ENCODE measurements around the gene TRIO.

TRIO gene

DNA sequence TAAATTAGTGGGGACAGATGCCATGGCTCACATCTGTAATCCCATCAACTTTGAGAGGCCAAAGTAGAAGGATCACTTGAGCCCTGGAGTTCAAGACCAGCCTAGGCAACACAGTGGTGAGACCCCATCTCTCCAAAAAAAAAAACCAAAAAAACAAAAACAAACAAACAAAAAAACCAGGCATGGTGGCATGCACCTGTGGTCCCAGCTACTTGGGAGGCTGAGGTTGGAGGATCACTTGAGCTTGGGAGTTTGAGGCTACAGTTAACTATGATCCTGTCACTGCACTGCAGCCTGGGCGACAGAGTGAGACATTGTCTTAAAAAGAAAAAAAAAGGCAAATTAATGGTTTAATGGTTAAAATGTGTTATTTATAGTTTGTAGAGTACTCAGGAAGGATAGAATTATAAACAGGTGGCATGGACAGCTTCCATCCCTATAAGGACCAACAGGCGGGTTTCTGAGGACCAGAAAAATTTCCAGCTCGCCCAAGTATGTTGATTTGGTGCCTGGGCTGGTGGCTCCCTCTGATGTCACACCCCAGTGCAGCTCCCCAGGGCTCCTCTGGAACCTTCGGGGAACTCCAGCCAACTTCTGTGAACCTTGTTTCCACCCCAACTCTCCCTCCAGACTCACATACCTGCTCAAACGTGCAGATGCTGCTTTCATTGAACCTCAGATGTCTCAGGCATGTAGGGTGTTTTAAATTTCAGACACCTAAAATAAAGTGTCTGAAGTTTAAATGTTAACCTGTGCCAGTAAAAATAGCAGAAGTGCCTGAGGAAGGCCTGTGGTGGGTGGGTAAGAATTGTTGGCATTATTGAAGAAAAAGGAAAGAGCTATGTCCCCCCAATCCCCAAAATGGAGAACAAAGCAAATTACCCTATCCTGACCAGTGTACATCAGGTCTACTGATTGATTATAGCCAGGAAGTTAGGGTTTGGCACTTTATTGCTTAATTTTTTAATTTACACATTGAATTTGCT is 69.0 kb downstream of the TRIO start:
- no peak for DNase-seq

DNA sequence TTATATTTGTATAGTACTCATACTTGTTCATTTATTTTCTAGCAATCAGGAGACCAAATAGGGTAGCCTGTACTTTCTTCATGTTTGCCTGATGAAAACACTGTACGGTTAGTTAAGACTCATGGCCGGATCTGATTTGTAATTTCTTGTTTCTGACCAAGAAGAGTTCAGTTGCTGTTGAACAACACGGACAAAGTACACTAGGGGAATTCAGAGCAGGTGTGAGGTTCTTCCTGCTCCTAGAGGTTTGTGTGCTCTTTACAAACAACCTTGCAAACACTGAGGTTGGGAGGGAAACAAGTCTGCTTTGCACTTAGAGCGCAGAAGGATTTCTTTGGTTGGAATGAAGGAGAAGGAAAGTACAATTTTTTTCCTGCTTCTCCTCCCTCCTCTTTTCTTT is 69.7 kb downstream of the TRIO start:
- DNase-seq: no peak

GRCh38 chr5:14213253-14213652 is 70.1 kb downstream of the TRIO start:
- DNase-seq: no peak

GRCh38 chr5:14213813-14214585 is 70.9 kb downstream of the TRIO start:
- DNase-seq: no peak

DNA sequence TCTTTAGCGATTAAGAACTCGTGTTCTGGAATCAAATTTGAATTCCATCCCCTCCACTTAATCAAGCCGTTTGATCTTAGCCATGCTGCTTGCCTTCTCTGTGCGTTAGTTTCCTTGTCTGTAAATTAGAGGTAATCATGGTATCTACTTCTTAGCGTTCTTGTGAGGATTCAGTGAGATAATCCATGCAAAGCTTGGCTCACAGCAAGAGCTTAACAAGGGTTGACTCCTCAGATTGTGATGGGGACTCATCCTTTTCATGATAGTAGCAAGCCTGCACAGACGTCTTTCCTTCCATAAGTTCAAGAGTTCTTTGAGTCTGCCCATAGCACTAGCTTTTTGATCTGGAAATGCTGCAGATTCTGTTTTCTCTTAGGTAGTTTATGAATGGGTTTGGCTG is 72.8 kb downstream of the TRIO start:
- DNase-seq: no peak

- no peak for DNase-seq
Measured at GRCh38 chr5:14216372-14216771, 73.2 kb downstream of the TRIO start.

GRCh38 chr5:14216902-14217301 is 73.8 kb downstream of the TRIO start:
- no peak for DNase-seq

GRCh38 chr5:14217587-14217986 is 74.4 kb downstream of the TRIO start:
- DNase-seq: no peak

- no peak for DNase-seq
Measured at GRCh38 chr5:14218011-14218410, 74.9 kb downstream of the TRIO start.

DNA sequence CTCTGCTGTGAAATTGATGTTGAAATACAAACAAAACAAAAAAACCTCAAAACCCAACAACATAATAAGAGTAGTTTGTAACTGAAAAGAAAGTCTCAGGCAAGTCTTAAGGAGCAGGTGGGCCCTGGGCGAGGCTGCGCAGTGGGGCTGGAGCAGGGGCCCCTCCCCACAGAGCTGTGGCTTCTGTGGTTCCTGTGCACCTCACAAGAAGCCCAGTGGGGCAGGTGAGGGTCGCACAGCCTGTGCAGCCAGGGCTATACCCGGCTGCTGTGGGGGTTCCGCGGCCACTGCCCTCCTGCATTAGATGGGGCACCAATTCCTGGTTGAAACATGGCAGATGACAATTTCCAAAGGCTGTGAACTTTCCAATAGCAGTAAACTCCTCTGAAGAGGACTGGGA is 75.3 kb downstream of the TRIO start:
- no peak for DNase-seq

DNA sequence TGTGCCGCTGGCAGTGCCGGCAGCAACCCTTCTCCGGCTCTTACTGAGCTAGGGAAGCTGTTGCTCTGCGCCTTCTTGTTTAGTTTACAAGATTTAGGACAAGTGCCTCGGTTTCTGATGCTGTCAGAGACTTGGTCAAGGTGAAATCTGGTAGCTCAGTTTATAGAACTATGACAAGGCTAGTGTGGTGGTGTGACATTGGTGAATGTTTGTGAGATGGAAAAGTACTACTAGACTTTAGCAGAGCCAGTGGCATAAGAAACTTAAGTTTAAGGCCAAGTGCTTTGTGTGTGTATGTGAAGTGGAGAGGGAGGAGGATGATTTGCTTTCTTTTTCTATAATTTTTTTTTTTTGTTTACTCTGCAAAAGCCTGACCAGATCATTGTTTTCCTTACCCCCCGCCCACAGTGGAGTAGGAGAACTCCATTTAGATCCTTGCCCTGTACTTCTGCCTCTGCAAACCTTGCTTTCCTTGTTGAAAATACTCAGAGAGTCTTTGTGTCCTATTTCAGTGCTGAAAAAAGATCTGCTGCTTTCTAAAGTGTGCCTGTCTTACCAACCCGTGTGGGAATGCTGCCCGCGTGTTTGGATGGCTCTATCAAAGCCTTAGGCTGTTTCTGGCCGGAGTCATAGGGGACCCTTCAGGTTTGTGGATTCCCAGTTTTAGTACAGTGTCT is 75.9 kb downstream of the TRIO start:
- DNase-seq: no peak

- no peak for DNase-seq
Measured at GRCh38 chr5:14219800-14220512, 76.8 kb downstream of the TRIO start.

GRCh38 chr5:14220642-14221041 is 77.5 kb downstream of the TRIO start:
- DNase-seq: no peak

DNA sequence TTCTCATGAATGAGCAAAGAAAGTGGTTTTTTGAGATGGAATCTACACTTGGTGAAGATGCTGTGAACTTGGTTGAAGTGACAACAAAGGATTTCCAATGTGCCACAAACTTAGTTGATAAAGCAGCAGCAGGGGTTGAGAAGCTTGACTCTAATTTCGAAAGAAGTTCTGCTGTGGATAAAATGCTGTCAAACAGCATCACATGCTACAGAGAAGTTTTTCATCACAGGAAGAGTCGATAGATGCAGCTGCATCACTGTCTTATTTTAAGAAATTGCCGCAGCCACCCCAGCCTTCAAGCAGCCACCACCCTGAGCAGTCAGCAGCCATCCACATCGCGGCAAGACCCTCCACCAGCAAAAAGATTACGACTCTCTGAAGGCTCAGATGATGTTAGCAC is 78.6 kb downstream of the TRIO start:
- DNase-seq: no peak

DNA sequence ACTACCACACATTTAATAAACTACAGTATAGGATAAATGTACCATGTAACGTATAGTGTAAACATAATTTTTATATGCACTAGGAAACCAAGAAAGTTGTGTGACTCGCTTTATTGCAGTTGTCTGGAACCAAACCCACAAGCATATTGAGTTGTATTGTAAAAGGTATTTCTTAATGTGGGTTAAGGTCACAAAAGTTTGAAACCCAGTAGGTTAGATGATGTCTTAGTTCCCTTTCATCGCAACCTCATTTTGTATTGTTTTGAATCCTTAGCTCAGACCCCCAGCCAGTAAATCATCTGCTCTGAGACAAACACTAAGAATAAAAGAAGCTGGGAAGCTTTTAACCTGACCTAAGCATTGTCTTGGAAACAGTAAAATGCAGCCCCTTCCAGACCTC is 79.1 kb downstream of the TRIO start:
- no peak for DNase-seq

GRCh38 chr5:14223372-14223771 is 80.2 kb downstream of the TRIO start:
- DNase-seq: no peak

- no peak for DNase-seq
Measured at GRCh38 chr5:14225173-14225834, 82.2 kb downstream of the TRIO start.

DNA sequence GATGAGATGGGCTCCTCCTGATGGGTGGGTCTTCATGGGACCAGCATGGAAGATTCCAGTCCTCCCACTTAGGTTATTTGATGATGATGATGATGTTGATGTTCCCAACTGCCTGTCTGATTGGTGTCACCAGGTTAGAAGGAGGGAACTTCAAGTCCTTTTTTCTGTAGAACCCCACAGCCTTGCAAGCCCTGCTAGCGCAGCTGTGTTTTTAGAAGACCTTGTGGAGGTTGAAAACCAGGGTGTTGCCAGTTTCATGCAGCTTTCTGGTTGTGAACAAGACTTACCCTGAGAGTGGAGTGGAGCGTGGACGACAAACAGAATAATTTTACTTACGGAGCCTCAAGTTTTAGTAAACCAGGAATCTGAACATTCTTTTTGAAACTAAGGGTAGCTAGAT is 83.0 kb downstream of the TRIO start:
- DNase-seq: no peak

DNA sequence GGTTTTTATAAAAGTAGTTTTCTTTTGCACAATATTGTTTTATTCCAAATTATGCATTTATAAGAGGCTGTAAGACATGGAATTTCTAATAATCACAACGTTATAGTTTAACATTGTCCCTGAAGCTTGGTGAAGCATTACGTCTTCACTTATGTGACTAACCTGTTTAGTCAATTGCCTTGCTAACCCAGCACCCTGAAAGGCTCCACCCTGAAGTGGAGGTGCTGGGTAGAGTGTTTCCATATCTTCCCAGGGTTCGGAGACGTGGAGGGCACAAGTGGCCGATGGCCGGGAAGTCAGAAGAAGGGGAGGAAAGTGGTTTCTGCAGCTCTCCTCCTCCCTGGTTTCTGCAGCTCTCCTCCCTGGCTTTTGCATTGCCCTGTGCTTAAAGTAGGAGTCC is 83.4 kb downstream of the TRIO start:
- no peak for DNase-seq

- no peak for DNase-seq
Measured at GRCh38 chr5:14226992-14227391, 83.8 kb downstream of the TRIO start.

DNA sequence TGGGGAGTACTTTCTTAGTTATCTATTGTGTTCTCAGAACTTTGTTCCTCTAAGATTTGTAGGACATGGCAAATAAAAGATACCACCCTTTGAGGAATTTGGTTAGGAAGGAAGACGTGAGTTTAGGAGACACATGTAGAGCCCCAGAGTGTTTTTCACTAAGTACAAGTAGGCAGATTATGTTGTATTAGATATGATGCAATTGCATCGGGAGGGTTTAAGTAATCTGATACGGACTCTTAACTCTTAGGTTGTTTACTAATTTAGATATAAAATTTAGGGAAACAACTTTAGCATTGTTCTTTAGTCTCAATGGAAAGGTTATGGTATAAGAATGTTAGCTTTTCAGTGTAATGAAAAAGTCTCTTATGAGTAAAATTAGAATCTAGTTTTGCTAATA is 84.4 kb downstream of the TRIO start:
- DNase-seq: no peak

GRCh38 chr5:14228219-14228618 is 85.1 kb downstream of the TRIO start:
- DNase-seq: no peak

All from SW 1271 (cell line).